Activated T-cell treated with anti-CD3 and anti-CD28 coated beads, Interleukin-2, amount 50 U/mL, for 24 hours (primary cell): Measurements from ENCODE around the gene GNB2.

ENCODE experiments used
- DNase-seq: peaks from one replicate; pipeline ENCODE4 v3.0.0-alpha.2; 2020
- H3K27ac Mint-ChIP-seq: 2 replicates; pipeline ENCODE4 v1.8.0; 2020; ENCODE audit warnings: mild to moderate bottlenecking, mixed read lengths
- H3K27me3 Mint-ChIP-seq: 2 replicates; pipeline ENCODE4 v1.8.0; 2020; ENCODE audit warnings: mixed read lengths
- H3K36me3 Mint-ChIP-seq: 2 replicates; pipeline ENCODE4 v1.8.0; 2020; ENCODE audit warnings: low read depth, mixed read lengths
- H3K4me1 Mint-ChIP-seq: 2 replicates; pipeline ENCODE4 v1.8.0; 2020; ENCODE audit warnings: low read depth, mixed read lengths
- H3K4me3 Mint-ChIP-seq: 2 replicates; pipeline ENCODE4 v1.8.0; 2020; ENCODE audit warnings: mild to moderate bottlenecking, moderate library complexity, mixed read lengths
- H3K9me3 Mint-ChIP-seq: 2 replicates; pipeline ENCODE4 v1.8.0; 2020; ENCODE audit warnings: mixed read lengths

Gene GNB2

DNA sequence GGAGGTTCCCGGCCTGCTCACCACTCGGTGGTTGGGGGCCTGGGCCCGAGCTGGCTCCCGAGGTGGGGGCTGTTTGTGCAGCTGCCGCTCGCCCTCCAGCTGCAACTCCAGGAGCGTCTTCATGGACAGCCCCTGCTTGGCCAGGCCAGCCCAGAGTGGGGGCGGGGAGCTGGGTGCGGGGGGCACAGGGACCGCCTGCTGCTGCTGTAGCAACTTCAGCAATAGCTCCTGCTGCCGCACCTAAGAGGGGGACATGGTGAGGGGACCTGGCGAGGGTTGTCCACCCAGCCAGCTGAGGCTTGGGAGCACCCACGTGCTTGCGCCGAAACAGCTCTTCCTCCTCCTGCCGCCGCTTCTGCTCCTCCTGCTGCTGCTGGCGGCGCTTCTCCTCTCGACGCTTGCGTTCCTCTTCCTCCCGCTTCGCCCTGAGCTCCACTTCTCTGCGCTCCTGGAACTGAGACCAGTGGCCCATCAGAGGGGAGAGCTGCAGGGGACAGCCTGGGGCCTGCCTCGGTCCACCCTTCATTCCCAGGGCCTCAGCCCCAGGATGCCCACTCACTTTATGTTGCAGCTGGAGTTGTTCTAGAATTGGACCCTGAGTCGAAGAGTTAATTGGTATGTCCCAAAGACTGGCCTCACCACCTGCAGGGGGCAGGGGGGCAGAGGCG, 9.6 kb downstream of the GNB2 start:
- Mint-ChIP-seq H3K9me3 (no peaks in the 10 kb centered on the region), H3K4me1 (peaks cover 38% of the 10 kb centered on the region), H3K4me3 (no peak overlapping the region), H3K27me3 (no peaks in the 10 kb centered on the region), H3K27ac (peak overlapping the region; percentile 52), H3K36me3 (peaks cover 83% of the 10 kb centered on the region)
- DNase-seq: peak; percentile 32

DNA sequence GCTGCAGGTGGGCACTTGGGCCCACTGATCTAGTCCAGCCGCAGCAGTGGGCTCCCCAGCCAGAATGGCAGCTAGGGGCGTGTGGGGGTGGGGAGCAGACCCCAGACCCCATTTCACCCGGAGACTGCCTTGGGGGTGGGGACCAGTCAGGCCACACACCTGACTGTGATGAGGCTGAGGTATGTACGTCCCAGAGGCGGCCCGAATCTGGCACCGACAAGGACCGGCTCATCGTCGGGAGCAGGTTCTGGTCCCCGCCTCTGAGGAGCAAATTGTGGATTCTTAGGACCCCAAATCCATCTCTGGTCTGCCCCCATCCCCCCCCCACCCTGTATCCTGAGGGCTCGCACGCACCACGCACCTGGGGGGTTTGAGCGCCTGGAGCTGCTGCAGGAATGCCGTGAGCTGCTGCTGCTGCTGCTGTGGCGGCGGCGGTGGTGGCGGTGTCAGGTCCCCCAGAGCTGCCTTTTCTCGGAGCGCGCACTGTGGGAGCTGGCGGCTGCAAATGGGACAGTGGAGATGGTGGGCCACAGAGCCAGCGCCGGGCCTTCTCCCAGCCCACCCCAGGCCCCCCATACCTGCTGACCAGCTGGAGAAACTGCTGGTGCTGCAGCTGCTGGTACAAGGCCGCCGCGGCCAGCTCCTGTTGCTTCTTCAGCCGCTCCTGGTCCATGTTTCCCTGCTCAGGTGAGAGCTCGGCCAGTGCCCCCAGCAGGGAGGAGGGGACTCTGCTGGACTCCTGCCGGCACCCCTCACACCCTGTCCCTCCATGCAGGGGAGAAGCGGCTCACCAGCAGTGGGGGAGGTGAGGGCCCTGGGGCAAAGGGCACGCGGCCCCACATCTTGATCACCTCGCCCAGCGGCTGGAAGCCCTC, 10.4 kb downstream of the GNB2 start:
- DNase-seq: no peak
- Mint-ChIP-seq H3K9me3 (no peaks in the 10 kb centered on the region), H3K4me3 (no peak overlapping the region), H3K36me3 (peaks cover 85% of the 10 kb centered on the region), H3K4me1 (peaks cover 42% of the 10 kb centered on the region), H3K27ac (no peak overlapping the region), H3K27me3 (no peaks in the 10 kb centered on the region)

GRCh38 chr7:100684534-100685042, 11.0 kb downstream of the GNB2 start:
- Mint-ChIP-seq H3K27ac (no peak overlapping the region), H3K4me3 (no peak overlapping the region), H3K9me3 (no peaks in the 10 kb centered on the region), H3K36me3 (peaks cover 85% of the 10 kb centered on the region), H3K4me1 (peaks cover 42% of the 10 kb centered on the region), H3K27me3 (no peaks in the 10 kb centered on the region)
- DNase-seq: no peak

- Mint-ChIP-seq H3K27ac (peak overlapping the region; percentile 63), H3K9me3 (no peaks in the 10 kb centered on the region), H3K27me3 (no peaks in the 10 kb centered on the region), H3K4me3 (no peak overlapping the region), H3K4me1 (peaks cover 39% of the 10 kb centered on the region), H3K36me3 (peaks cover 85% of the 10 kb centered on the region)
- DNase-seq: no peak
Observed at GRCh38 chr7:100685049-100685605, 11.6 kb downstream of the GNB2 start.

GRCh38 chr7:100685631-100686145, 12.1 kb downstream of the GNB2 start:
- H3K36me3 Mint-ChIP-seq: peaks cover 81% of the 10 kb centered on the region
- peak overlapping the region; percentile 63 for H3K27ac Mint-ChIP-seq
- H3K4me3 Mint-ChIP-seq: no peak overlapping the region
- DNase-seq: no peak
- no peaks in the 10 kb centered on the region for H3K27me3 Mint-ChIP-seq
- H3K9me3 Mint-ChIP-seq: no peaks in the 10 kb centered on the region
- peaks cover 37% of the 10 kb centered on the region for H3K4me1 Mint-ChIP-seq

- Mint-ChIP-seq H3K4me1 (peaks cover 38% of the 10 kb centered on the region), H3K9me3 (no peaks in the 10 kb centered on the region), H3K4me3 (no peak overlapping the region), H3K27me3 (no peaks in the 10 kb centered on the region), H3K36me3 (peaks cover 75% of the 10 kb centered on the region), H3K27ac (no peak overlapping the region)
- DNase-seq: no peak
Observed at GRCh38 chr7:100686201-100686821, 12.8 kb downstream of the GNB2 start.

GRCh38 chr7:100686822-100687211, 13.3 kb downstream of the GNB2 start:
- Mint-ChIP-seq H3K27me3 (no peaks in the 10 kb centered on the region), H3K4me3 (no peak overlapping the region), H3K27ac (peak overlapping the region; percentile 26), H3K36me3 (peaks cover 72% of the 10 kb centered on the region), H3K4me1 (peaks cover 38% of the 10 kb centered on the region), H3K9me3 (no peaks in the 10 kb centered on the region)
- DNase-seq: no peak

GRCh38 chr7:100687261-100687660, 13.7 kb downstream of the GNB2 start:
- H3K27ac Mint-ChIP-seq: no peak overlapping the region
- no peaks in the 10 kb centered on the region for H3K27me3 Mint-ChIP-seq
- no peaks in the 10 kb centered on the region for H3K9me3 Mint-ChIP-seq
- H3K4me3 Mint-ChIP-seq: no peak overlapping the region
- DNase-seq: no peak
- peaks cover 72% of the 10 kb centered on the region for H3K36me3 Mint-ChIP-seq
- H3K4me1 Mint-ChIP-seq: peaks cover 39% of the 10 kb centered on the region

GRCh38 chr7:100687751-100688300, 14.3 kb downstream of the GNB2 start:
- DNase-seq: no peak
- Mint-ChIP-seq H3K27me3 (no peaks in the 10 kb centered on the region), H3K27ac (peak overlapping the region; percentile 48), H3K36me3 (peaks cover 74% of the 10 kb centered on the region), H3K4me3 (no peak overlapping the region), H3K9me3 (no peaks in the 10 kb centered on the region), H3K4me1 (peaks cover 41% of the 10 kb centered on the region)

GRCh38 chr7:100688326-100688860, 14.9 kb downstream of the GNB2 start:
- H3K36me3 Mint-ChIP-seq: peaks cover 77% of the 10 kb centered on the region
- no peak for DNase-seq

DNA sequence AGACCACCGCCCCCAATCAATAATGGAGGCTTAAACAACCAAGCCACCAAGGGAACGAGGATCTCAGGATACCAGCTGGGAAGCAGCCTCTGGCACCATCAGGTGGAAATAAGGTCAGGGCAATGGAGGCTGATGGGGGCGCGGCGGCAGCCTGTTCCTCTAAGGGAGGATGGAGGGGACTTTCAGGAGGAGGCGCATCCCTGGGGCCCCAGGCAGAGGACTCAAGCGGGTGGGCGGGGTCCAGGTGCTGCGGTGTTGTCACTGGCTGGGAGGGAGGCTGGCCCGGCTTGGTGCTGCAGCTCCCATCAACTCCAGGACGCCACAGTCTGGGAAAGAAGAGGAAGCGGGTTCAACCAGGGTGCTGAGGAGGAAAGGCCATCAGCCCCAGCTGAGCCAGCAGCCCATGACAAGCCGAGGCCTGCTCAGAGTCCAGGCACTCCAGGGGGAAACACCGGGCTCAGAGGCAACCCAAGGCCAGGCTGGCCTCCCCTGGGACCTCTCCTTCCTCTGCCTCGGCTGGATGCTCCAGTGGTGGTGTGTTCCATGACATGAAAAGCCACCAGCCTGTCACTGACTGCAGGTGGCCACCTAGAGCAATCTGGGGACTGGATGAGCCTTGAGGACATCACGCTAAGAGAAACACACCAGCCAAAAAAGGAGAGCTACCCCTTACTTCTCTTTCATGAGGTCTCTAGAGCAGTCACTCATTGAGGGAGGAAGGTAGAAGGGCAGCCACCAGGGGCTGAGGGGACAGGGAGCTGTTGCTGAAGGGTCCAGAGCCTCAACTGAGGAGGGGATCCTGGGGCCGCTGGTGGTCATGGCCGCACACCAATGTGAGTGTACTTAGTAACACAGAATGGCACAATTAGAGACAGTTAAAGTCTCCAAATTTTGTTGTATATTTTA, 15.9 kb downstream of the GNB2 start:
- Mint-ChIP-seq H3K36me3 (peaks cover 71% of the 10 kb centered on the region), H3K27me3 (no peaks in the 10 kb centered on the region), H3K4me3 (no peak overlapping the region), H3K9me3 (no peaks in the 10 kb centered on the region), H3K4me1 (peaks cover 43% of the 10 kb centered on the region), H3K27ac (peak overlapping the region; percentile 48)
- no peak for DNase-seq

More at GRCh38 chr7:100688326-100688860, 14.9 kb downstream of the GNB2 start:
- Mint-ChIP-seq H3K27ac (peak overlapping the region; percentile 48), H3K4me1 (peaks cover 43% of the 10 kb centered on the region), H3K9me3 (no peaks in the 10 kb centered on the region), H3K27me3 (no peaks in the 10 kb centered on the region), H3K4me3 (no peak overlapping the region)

DNA sequence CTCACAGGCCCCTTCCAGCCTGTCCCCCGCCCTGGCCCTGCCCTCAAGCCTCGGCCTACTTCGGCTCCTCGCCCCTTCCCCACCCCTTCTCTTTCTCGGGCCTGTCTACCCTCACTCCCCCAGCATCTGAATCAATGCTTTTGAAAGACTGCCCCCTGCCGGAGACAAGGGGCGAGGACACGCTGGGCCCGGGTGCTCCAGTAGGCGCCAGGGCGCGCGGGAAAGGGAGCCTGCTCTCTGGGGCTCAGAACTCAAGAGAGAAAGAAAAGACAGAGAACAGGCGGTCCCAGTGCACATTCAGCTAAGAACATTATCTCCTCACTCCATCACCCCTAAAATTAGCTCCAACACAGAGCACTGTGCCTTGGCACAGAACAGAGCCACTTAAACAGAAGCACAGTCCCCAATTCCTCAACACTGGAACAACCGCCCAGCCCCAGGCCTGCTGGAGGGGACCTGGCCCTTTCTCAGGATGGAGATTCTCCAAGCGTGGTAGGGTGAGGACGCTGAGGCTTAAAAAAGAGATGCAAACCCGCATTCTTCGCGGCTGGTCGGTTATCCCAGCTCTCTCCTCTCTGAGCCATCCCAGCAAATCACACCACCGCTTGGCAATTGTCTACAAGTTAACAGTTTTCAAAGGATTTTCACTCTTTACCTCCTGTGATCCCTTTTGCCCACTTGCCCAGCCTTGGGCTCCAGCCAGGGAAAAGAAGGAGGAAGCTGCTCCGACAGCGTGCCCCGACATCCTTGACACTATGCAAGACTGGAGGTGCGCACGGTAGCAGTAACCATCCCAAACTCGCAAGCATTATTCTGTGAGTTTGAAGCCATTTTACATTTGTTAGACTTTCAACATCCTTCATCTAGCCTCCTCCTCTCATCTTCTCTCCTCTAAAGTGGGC, 18.4 kb downstream of the GNB2 start:
- peak overlapping the region; percentile 92 for H3K27ac Mint-ChIP-seq
- DNase-seq: peak; percentile 88

More for the DNA sequence above, 18.4 kb downstream of the GNB2 start:
- Mint-ChIP-seq H3K9me3 (no peaks in the 10 kb centered on the region), H3K36me3 (peaks cover 49% of the 10 kb centered on the region), H3K27me3 (no peaks in the 10 kb centered on the region), H3K4me3 (peak overlapping the region; percentile 98), H3K4me1 (peaks cover 58% of the 10 kb centered on the region)
